T-helper 2 cell treated with Interferon-gamma antibody and Interleukin-4, amounts not matched to agents 100 ng/mL and 5 ng/mL, for 36 hours (primary cell): ENCODE measurements around the gene ELMO3. TPM values are rescaled to one million over a fixed set of nuclear protein-coding genes. Genes with fewer than 3 reads are reported as not detected.

ENCODE experiments used
- intact Hi-C: fragments of 100-400 bp; cut with micrococcal nuclease; formaldehyde crosslinking; loops from one replicate; pipeline ENCODE4 v1.15.1; 2023
- total RNA-seq: library from RNA; stranded (reverse); gene quantifications from 2 replicates; pipeline ENCODE4 v1.2.3, GENCODE V29; 2022

The ELMO3 gene
- total RNA-seq, 1 donor from 2014 or later = 7.4 TPM

DNA sequence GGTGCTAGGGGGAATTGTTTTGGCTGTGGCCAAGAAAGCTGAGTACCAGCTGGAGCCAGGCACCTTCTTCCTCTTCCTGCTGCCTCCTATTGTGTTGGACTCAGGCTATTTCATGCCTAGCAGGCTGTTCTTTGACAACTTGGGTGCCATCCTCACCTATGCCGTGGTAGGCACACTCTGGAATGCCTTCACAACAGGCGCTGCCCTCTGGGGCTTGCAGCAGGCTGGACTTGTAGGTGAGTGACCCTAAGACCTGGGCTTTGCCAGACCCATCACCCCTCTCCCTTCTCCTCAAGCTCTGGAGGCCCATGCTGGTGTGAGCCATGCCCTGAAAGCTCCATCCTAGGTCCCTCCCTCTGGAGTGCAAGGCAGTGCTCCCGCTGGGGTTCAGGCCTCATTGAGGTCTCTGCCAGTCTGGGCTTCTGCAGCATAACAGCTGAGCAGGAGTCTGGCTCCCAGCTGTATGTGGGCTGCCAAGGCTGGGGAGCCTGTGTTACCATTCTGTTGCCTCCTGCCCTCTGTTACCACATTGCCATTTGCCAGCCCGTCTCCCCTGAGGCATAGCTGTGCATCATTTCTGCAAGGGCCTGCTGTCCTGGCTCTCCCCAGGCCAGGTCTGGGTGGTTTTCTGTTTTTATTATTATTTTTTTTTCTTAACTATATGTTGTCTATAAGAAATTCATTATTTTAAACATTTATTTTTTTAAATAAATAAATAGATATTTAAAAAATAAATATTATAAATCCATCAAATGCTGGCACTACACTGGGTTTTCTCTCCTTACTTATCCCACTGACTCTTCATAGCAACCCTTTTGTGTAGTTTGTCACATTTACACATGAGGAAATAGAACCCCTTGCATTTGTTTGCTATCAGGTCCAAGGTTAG lies 53.9 kb downstream of the ELMO3 start:
- intact Hi-C loops = no loop called here

Other genes with a start within 250 kb of the ELMO3 start
- 7.9 and 10.9 TPM in 2 replicates for gene CES3, start 237.9 kb upstream of the ELMO3 start, total RNA-seq
- gene CES4A, start 210.5 kb upstream of the ELMO3 start, total RNA-seq = 39.6 and 42.2 TPM in 2 replicates
- 235 and 240 TPM in 2 replicates for gene CBFB, start 170.0 kb upstream of the ELMO3 start, total RNA-seq
- gene PHAF1, start 89.2 kb upstream of the ELMO3 start, total RNA-seq = 18.7 and 19.3 TPM in 2 replicates
- gene B3GNT9, start 48.1 kb upstream of the ELMO3 start, total RNA-seq = 8.1 and 8.3 TPM in 2 replicates
- gene TRADD, start 39.2 kb upstream of the ELMO3 start, total RNA-seq = 48.6 and 52.9 TPM in 2 replicates
- 32.7 and 34.4 TPM in 2 replicates for gene FBXL8, start 39.2 kb upstream of the ELMO3 start, total RNA-seq
- 39.3 and 43.9 TPM in 2 replicates for gene HSF4, start 34.4 kb upstream of the ELMO3 start, total RNA-seq
- gene NOL3, start 28.6 kb upstream of the ELMO3 start, total RNA-seq = 19.4 and 20.2 TPM in 2 replicates
- gene MATCAP1, start 15.2 kb upstream of the ELMO3 start, total RNA-seq = 50.4 and 57.4 TPM in 2 replicates
- gene EXOC3L1, start 9.0 kb upstream of the ELMO3 start, total RNA-seq = 0.09 TPM in 1 of 2 replicates, not detected in the other
- 132 and 133 TPM in 2 replicates for gene E2F4, start 7.0 kb upstream of the ELMO3 start, total RNA-seq
- gene TMEM208, start 28.0 kb downstream of the ELMO3 start, total RNA-seq = 46.2 and 51.2 TPM in 2 replicates
- 60.3 and 64.6 TPM in 2 replicates for gene FHOD1, start 48.4 kb downstream of the ELMO3 start, total RNA-seq
- 2.9 and 3.3 TPM in 2 replicates for gene SLC9A5, start 49.8 kb downstream of the ELMO3 start, total RNA-seq
- gene PLEKHG4, start 80.4 kb downstream of the ELMO3 start, total RNA-seq = 19.5 and 21.3 TPM in 2 replicates
- 0.02 TPM in 1 of 2 replicates, not detected in the other for gene KCTD19, start 127.6 kb downstream of the ELMO3 start, total RNA-seq
- gene LRRC36, start 127.7 kb downstream of the ELMO3 start, total RNA-seq = not detected in 2 replicates
- not detected in 2 replicates for gene TPPP3, start 194.4 kb downstream of the ELMO3 start, total RNA-seq
- gene ZDHHC1, start 217.3 kb downstream of the ELMO3 start, total RNA-seq = 0.36 and 0.48 TPM in 2 replicates
- gene HSD11B2, start 232.0 kb downstream of the ELMO3 start, total RNA-seq = 0.36 and 0.93 TPM in 2 replicates